OCI-M2 (cell line): Measurements from ENCODE around the gene ATAD3A.

Experiments used
- DNase-seq: peaks from one replicate; lab custom pipeline; 2025; ENCODE audit not compliant: unreplicated experiment; lab: John Stamatoyannopoulos, UW

Gene ATAD3A

GRCh38 chr1:1578371-1578940 is 66.5 kb downstream of the ATAD3A start:
- DNase-seq = no peak

GRCh38 chr1:1582585-1583346 is 70.8 kb downstream of the ATAD3A start:
- DNase-seq = no peak

GRCh38 chr1:1583347-1584010 is 71.5 kb downstream of the ATAD3A start:
- no peak for DNase-seq
